Measurements from ENCODE around the gene C1orf50.

- no peak for TF ChIP-seq POLR2AphosphoS5 (IDR thresholded peaks at IDR 0.05)
- TF ChIP-seq CTCF (IDR thresholded peaks at IDR 0.05) = no peak
Observed at GRCh38 chr1:42739753-42740700, 27.0 kb upstream of the C1orf50 start, which contains the start of gene CLDN19.

Data from sigmoid colon (tissue), 4 donors.